Measurements from ENCODE around the gene LRRC59. TPM values are rescaled to one million over a fixed set of nuclear protein-coding genes. Genes with fewer than 3 reads are reported as not detected.

The LRRC59 gene
- total RNA-seq, 3 donors from 2014 or later: 76.8 to 143 (median 109) TPM

- no peak for TF ChIP-seq CTCF (IDR thresholded peaks at IDR 0.05)
- ATAC-seq (no peak), DNase-seq (no peak)
- H3K36me3 ChIP-seq (ENCODE audit: low read depth): no peaks in the 10 kb centered on the region
- no peaks in the 10 kb centered on the region for H3K9me3 ChIP-seq
- peaks cover 31% of the 10 kb centered on the region for H3K4me1 ChIP-seq (ENCODE audit: low read depth)
- intact Hi-C loops (cut with DNase I, micrococcal nuclease): no loop called here
- H3K4me3 ChIP-seq: no peak overlapping the region
Measured at GRCh38 chr17:50347894-50348291, 49.4 kb downstream of the LRRC59 start.

GRCh38 chr17:50347117-50347893, 50.0 kb downstream of the LRRC59 start:
- no peak for TF ChIP-seq CTCF (IDR thresholded peaks at IDR 0.05)
- Histone ChIP-seq H3K4me3 (no peak overlapping the region), H3K36me3 (ENCODE audit: low read depth) (no peaks in the 10 kb centered on the region), H3K9me3 (no peaks in the 10 kb centered on the region), H3K4me1 (ENCODE audit: low read depth) (peaks cover 31% of the 10 kb centered on the region)
- no peak for ATAC-seq
- intact Hi-C loops (cut with DNase I, micrococcal nuclease): no loop called here
- peak in 1 of 3 donors; percentile 36 for DNase-seq

DNA sequence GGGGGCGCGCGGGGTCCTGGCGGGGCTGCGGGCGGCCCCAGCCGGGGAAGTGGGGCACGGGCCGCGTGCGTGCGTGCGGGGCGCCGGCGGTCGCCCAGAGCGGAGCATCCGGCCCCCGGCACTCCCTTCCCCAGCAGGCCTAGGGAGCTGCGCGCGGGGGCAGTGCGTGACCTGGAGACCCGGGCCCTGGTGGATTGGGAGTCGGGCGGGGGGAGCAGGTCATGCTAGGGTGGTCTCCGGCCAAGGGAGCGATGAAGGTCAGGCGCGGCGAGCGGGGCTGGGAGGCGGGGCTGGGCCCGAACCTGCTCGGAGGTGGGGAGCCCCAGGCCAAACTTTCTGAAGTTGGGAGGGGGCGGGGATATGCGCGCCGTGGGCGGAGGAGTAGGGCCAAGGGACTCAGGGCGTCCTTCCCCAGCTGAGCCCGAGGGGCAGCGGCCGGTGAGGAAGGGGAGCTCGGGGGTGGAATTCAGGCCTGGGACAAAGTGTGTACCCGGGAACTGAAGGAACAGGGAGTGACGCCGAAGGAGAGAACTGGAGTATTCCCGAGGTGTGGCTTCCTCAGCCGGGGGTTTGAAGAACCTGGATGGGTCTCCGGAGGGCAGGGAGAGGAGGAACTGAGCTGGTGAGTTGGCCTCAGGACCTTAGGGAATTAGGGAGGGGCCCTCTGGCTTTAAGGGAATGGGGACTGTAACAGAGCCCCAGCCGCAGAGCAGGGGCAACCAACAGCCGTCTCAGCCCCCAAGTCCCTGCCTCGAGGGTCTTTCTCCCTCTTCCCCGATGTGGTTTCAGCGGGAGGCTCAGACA, 50.8 kb downstream of the LRRC59 start:
- H3K4me3 ChIP-seq: peak overlapping the region; percentile 57
- intact Hi-C loops (cut with DNase I, micrococcal nuclease): no loop called here
- TF ChIP-seq CTCF (IDR thresholded peaks at IDR 0.05): no peak

GRCh38 chr17:50345432-50346312, 51.7 kb downstream of the LRRC59 start, which contains the start of gene XYLT2:
Gene XYLT2 (plus strand): TSS chr17:50346126. CDS start chr17:50346141, 15 bp downstream.
- ATAC-seq: peak; percentile 97
- no peaks in the 10 kb centered on the region for H3K36me3 ChIP-seq (ENCODE audit: low read depth)
- no peaks in the 10 kb centered on the region for H3K9me3 ChIP-seq
- peak within 1 kb of the TSS; percentile 57 for H3K4me3 ChIP-seq
- intact Hi-C loops (cut with DNase I, micrococcal nuclease): no loop called here
- TF ChIP-seq CTCF (IDR thresholded peaks at IDR 0.05): no peak
- peaks cover 31% of the 10 kb centered on the region for H3K4me1 ChIP-seq (ENCODE audit: low read depth)
- peak; percentile 93 to 94 (median 93) for DNase-seq

More for the DNA sequence above, 50.8 kb downstream of the LRRC59 start:
- ATAC-seq: peak; percentile 32
- DNase-seq: peak; percentile 54 to 81 (median 74)
- Histone ChIP-seq H3K9me3 (no peaks in the 10 kb centered on the region), H3K4me1 (ENCODE audit: low read depth) (peaks cover 31% of the 10 kb centered on the region), H3K36me3 (ENCODE audit: low read depth) (no peaks in the 10 kb centered on the region)

GRCh38 chr17:50344731-50345365, 52.5 kb downstream of the LRRC59 start:
- H3K4me3 ChIP-seq: no peak overlapping the region
- peaks cover 31% of the 10 kb centered on the region for H3K4me1 ChIP-seq (ENCODE audit: low read depth)
- peak; percentile 29 for ATAC-seq
- DNase-seq: peak in 2 of 3 donors; percentile 25 to 53
- H3K36me3 ChIP-seq (ENCODE audit: low read depth): no peaks in the 10 kb centered on the region
- no peaks in the 10 kb centered on the region for H3K9me3 ChIP-seq
- intact Hi-C loops (cut with DNase I, micrococcal nuclease): no loop called here
- no peak for TF ChIP-seq CTCF (IDR thresholded peaks at IDR 0.05)
